ENCODE results near the gene DGCR2.
"Not testable (repeated sequence)": the region's sequence is repeated elsewhere in the genome, so short reads cannot be mapped to it uniquely, and the experiment has no call there.

Gene DGCR2

DNA sequence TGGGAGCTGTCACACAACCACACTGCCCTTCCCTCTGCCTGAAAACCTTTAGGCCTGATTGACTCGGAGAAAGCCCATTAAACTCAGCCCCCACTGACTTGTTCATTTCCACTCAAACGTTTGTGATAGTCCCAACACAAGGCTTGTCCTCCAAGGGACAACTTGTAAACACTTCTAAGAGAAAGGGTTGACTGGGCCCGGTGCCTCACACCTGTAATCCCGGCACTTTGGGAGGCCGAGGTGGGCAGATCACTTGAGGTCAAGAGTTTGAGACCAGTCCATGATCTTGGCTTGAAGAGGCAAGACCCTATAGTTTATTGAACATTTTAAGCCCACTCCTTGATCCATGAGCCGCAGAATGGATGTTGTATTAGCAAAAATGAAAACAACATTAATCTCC lies 122.8 kb downstream of the DGCR2 start:
- DNase-seq (ENCODE audit: low read depth): no peak

DNA sequence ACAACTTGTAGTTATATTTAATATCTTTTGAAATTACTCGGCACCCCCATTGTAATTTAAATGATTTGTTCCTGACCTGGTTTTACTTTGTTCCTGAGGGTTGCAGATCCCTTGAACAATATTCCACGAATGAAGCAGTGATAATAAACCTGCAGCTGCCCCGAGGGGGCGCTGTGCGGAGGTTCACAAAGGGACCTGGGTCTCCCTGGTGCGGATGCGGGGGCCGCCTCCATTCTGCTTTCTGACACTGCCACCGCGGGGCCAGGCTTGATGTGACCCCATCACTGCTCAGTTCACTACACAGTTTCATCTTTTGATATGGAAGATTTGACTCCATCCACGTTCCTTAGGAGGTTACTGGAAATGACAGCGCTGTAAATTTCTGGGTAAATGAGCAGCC lies 123.2 kb downstream of the DGCR2 start:
- no peak for DNase-seq (ENCODE audit: low read depth)

DNA sequence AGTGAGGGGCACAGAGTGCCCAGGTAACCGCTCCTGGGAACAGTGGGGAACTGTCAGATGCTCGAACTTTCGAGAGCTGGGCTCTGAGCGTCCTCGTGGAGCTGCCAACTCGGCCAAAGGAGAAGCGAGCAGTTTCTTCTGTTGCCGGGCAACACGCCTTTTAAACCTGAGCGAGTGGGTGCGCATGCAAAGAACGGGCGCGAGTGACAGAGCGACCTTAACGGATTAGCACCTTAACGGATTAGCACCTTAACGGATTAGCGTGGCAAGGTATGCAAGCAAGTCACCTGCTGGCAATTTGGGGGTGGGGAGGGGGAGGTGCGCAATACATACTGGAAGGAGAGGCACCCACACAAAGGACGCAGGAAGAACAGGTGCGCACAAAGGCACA lies 124.3 kb downstream of the DGCR2 start:
- no peak for DNase-seq (ENCODE audit: low read depth)

DNA sequence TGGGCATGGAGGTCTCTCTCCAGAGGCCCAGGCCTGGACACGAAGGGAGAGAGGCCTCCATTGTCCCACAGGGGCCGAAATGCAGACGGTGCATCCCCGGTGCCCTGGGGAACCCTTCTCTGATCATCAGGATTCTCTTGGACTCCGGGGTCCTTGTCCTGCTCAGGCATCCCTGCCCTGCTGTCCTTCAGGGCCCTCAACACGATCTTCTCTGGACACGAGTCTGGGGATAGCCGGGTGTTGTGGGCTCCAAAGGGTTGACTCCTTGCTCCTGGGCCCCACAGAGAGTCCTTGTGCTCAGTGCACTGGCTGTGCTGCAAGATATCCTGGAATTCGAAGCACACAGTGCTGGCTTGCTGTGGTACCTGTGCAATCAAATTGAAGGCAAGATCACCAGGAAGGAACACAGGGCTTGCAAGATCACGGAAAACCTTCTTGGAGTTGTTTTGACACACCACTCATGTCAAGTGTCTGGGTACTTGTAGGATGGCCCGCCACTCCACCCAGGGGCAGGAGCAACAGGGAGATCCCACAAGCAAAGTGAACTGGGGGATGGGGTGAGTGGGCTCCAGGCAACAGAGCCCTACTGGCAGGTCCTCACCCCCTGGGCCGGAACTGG lies 124.8 kb downstream of the DGCR2 start:
- DNase-seq (ENCODE audit: low read depth): no peak

DNA sequence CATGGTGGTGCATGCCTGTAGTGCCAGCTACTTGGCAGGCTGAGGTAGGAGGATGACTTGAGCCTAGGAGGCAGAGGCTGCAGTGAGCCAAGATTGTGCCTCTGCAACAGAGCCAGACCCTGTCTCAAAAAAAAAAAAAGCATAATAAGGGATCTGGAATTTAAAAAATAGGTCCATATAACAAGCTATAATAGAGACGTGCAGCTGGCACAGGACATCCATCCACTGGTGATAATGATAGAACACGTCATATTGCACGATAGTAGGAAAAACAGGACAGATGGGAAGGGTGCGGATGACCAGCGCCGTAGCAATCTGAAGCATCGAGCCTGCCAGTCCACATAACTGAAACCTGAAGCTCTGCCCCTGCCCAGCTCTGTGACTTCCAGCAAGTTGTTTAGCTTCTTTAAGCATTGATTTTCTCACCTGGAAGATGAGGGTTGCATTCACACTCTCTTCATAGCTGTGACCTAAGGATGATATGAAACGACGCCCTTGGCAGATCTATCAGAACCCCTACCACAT lies 125.8 kb downstream of the DGCR2 start:
- DNase-seq (ENCODE audit: low read depth): no peak

DNA sequence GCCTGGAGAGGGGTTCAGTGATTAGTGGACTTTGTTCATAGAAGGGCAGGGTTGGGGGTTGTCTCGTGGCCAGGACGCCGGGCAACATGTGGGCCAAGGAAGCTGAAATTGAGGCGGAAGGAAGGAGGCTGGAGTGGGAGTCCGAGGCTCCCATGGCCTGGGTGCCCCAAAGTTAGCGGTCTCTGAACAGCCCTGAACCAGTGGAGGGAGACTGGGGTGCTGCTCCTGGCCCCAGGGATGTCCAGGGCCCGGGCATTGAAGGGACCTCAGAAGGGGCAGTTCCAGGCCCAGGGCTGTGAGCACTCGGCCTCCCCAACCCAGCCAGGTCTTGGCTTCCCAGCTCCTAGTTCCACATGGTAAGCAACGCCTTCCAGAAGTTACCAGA lies 126.9 kb downstream of the DGCR2 start:
- no peak for DNase-seq (ENCODE audit: low read depth)

DNA sequence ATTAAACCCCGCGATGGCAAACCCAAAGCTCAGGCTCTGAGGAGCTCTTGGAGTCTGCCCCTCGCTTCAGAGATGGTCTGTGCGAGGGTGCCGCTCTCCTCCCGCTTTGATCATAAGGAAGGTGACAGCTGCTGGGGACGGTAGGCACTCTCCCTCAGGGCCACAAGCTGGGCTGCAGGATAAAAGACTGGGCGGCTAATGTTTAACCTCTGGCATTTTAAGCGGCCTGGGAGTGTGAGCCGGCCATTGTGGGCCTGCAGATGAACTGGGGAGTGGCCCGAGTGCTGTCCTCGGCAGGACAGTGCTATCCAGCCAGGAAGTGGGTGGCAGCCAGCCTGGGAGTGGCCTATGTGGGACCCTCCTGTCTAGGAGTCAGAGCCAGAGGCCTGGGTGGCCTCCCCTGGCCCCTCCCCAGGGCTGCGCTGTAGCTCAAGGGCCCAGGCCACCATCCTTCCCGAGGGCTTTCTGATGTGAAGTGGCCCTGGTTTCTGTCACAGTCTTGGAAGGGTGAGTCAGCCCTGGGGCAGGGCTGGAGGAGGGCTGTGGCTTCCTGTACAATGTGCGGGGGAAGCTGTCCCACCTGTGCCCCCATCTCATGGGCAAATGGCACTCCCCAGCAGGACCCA lies 127.4 kb downstream of the DGCR2 start:
- no peak for DNase-seq (ENCODE audit: low read depth)

GRCh38 chr22:18994056-18994455 lies 128.2 kb downstream of the DGCR2 start:
- DNase-seq (ENCODE audit: low read depth): no peak

GRCh38 chr22:18992543-18993198 lies 129.5 kb downstream of the DGCR2 start:
- no peak for DNase-seq (ENCODE audit: low read depth)

- no peak for DNase-seq (ENCODE audit: low read depth)
Measured at GRCh38 chr22:18991821-18992442, 130.3 kb downstream of the DGCR2 start.

DNA sequence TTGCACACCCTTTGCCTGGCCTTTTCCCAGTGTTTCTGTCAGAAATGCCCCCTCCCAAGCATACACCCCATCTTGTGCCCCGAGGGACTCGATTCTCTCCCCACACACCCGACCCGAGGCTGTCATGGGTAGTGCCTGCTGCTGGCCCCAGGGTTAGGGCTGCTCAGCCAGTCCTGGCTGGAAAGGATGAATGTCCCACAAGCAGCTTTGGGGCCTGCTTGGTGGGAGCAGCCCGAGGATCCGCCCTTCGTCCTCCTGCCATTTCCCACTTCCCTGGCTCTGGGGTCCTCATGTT lies 131.1 kb downstream of the DGCR2 start:
- DNase-seq (ENCODE audit: low read depth): no peak

DNA sequence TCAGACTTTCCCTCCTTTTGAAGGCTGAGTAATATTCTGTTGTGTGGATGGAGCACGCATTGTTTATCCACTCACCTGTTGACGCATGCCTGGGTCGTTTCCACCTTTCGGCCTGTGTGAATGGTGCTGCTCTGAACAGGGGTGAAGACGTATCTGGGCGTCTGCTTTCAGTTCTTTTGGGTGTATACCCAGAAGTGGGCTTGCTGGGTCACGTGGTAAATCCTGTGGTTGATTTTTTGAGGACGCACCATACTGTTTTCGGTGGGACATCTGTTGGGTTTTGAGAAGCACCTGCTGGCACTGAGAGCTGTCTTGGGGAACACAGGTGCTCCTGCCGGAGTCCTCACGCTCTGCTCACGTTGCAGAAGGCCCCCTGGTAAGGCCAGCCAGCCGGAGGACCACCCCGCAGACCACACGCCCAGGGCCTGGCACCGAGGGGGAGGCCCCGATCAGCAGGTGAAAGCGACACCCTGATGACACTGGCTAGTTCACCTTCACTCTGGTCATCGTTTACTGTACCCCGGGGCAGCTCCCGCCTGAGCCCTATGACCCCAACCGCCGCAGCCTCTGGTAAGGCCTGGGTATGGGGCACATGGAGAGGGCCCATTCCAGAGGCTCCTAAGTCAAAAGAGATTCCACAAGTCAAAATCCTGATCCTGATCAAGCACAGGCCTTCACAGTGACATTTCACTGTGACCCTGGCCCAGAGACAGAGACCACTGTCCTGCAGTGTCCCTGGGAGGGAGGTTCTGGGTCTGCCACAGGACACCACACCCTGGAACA lies 131.7 kb downstream of the DGCR2 start:
- no peak for DNase-seq (ENCODE audit: low read depth)

- no peak for DNase-seq (ENCODE audit: low read depth)
Measured at GRCh38 chr22:18988958-18989357, 133.3 kb downstream of the DGCR2 start.

GRCh38 chr22:18987765-18988164 lies 134.4 kb downstream of the DGCR2 start:
- DNase-seq (ENCODE audit: low read depth): no peak

- not testable (repeated sequence) for DNase-seq (ENCODE audit: low read depth)
Measured at GRCh38 chr22:18987114-18987513, 135.1 kb downstream of the DGCR2 start.

All from stimulated activated CD8-positive, alpha-beta memory T cell treated with anti-CD3 and anti-CD28 coated beads, Interleukin-12 subunit alpha, Interleukin-12 subunit beta, amount 100 ng/mL, for 1 hour (primary cell).